Gastrocnemius medialis (tissue), 4 donors: ENCODE results near the gene SYPL1. TPM values are rescaled to one million over a fixed set of nuclear protein-coding genes. Genes with fewer than 3 reads are reported as not detected.
A peak's percentile ranks its signal among the peaks of the same experiment; 100 is the strongest.

Experiments used
- ATAC-seq, 2 donors: fragments of 150-250 bp; one replicate each; pipeline ENCODE4 v1.9.1; 2016
- DNase-seq, 2 donors: peaks; one replicate each; pipeline ENCODE4 v3.0.0-alpha.2; 2019
- H3K27ac ChIP-seq, 4 donors: fragments of 200-600 bp; sonication (generic); 1 replicate in 1 of 4; 2 replicates in 3 of 4; pipeline ENCODE4 v1.5.1; 2016 to 2018; ENCODE audit warnings: mild to moderate bottlenecking in 2 of 4, moderate library complexity in 1 of 4
- H3K27me3 ChIP-seq, 3 donors: fragments of 200-600 bp; sonication (generic) in 2 of 3; 1 replicate in 1 of 3; 2 replicates in 2 of 3; pipeline versions ENCODE4 v1.5.1 to v1.6.0; 2016 to 2019; ENCODE audit warnings: mild to moderate bottlenecking in 1 of 3, moderate library complexity in 1 of 3
- H3K36me3 ChIP-seq, 2 donors: fragments of 200-600 bp; sonication (generic) in 1 of 2; one replicate each; pipeline ENCODE4 v1.5.1; 2017 to 2018
- H3K4me1 ChIP-seq, 2 donors: fragments of 200-600 bp; sonication (generic) in 1 of 2; one replicate each; pipeline ENCODE4 v1.5.1; 2016 to 2017; ENCODE audit warnings: mild to moderate bottlenecking in 2 of 2
- H3K4me3 ChIP-seq, 4 donors: fragments of 200-600 bp; sonication (generic) in 3 of 4; 1 replicate in 1 of 4; 2 replicates in 3 of 4; pipeline ENCODE4 v1.5.1; 2016 to 2019; ENCODE audit warnings: mild to moderate bottlenecking in 2 of 4
- H3K9me3 ChIP-seq, 3 donors: fragments of 200-600 bp; sonication (generic) in 2 of 3; 1 replicate in 1 of 3; 2 replicates in 2 of 3; pipeline ENCODE4 v1.5.1; 2016 to 2019
- POLR2A ChIP-seq, 2 donors: fragments of 450-650 bp; IDR thresholded peaks; one replicate each; pipeline ENCODE4 v1.6.1; 2017; ENCODE audit warnings: antibody characterized with exemption in 2 of 2, mild to moderate bottlenecking in 2 of 2, moderate library complexity in 2 of 2
- in situ Hi-C, 4 donors: fragments of 200-750 bp; cut with MboI; loops; one replicate each; pipeline versions ENCODE4 v1.15.0 to v1.8.0; 2017; ENCODE audit warnings: low sequenced_read_pairs in 4 of 4
- intact Hi-C: fragments of 100-400 bp; cut with DNase I; formaldehyde crosslinking; loops from one replicate; pipeline ENCODE4 v1.15.1; 2023; ENCODE audit warnings: low total_unique reads
- total RNA-seq, 4 donors: library from RNA; depleted of rRNA; stranded (reverse); fragments of >200 nt; gene quantifications; one replicate each; pipeline versions ENCODE4 v1.1.0 to v1.2.3, GENCODE V29; 2016
- TF ChIP-seq, protein P1 (sequence below), 5 experiments: fragments of 450-650 bp in 3 of 5; fragments of 200-600 bp in 2 of 5; sonication (generic) in 2 of 5; IDR thresholded peaks in 4 of 5; conservative IDR thresholded peaks in 1 of 5; 1 replicate in 4 of 5; 2 replicates in 1 of 5; pipeline ENCODE4 v1.5.1; 2016 to 2019; ENCODE audit warnings: antibody characterized with exemption in 5 of 5, mild to moderate bottlenecking in 3 of 5, moderate library complexity in 3 of 5

The SYPL1 gene
- total RNA-seq, 4 donors from 2014 or later = 81.5 to 90.9 (median 83.2) TPM

DNA sequence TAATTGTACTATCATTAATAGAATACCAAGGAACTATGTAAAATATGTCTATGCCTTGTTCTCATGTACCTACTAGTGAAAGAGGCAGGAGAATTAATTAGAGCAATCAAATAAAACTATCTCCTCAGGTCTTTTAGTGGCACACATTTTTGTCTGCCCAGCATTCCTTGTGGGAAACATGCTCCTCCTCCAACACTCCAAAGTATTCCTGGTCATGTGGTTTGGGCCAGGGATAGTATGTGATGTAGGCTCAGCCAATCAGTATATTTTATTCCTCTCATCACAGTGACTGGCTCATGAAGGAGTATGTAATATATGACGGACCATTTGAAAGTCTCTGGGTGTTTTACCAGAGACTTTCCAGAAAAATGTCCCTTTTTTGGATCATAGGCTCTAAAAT, 16.7 kb upstream of the SYPL1 start:
- no peak overlapping the region for H3K27ac ChIP-seq
- in situ Hi-C loops = no loop called here
- no peaks in the 10 kb centered on the region for H3K36me3 ChIP-seq
- no peaks in the 10 kb centered on the region for H3K27me3 ChIP-seq
- H3K9me3 ChIP-seq = no peaks in the 10 kb centered on the region
- no peak for ATAC-seq
- no peak overlapping the region for H3K4me3 ChIP-seq
- TF ChIP-seq, protein P1, sequence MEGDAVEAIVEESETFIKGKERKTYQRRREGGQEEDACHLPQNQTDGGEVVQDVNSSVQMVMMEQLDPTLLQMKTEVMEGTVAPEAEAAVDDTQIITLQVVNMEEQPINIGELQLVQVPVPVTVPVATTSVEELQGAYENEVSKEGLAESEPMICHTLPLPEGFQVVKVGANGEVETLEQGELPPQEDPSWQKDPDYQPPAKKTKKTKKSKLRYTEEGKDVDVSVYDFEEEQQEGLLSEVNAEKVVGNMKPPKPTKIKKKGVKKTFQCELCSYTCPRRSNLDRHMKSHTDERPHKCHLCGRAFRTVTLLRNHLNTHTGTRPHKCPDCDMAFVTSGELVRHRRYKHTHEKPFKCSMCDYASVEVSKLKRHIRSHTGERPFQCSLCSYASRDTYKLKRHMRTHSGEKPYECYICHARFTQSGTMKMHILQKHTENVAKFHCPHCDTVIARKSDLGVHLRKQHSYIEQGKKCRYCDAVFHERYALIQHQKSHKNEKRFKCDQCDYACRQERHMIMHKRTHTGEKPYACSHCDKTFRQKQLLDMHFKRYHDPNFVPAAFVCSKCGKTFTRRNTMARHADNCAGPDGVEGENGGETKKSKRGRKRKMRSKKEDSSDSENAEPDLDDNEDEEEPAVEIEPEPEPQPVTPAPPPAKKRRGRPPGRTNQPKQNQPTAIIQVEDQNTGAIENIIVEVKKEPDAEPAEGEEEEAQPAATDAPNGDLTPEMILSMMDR (IDR thresholded peaks at IDR 0.05 in 4 of 5, conservative IDR thresholded peaks at IDR 0.05 in 1 of 5) = no peak
- TF ChIP-seq POLR2A (IDR thresholded peaks at IDR 0.05) = no peak
- intact Hi-C loops = no loop called here
- no peak for DNase-seq
- peaks cover 14 to 35% of the 10 kb centered on the region in 2 donors for H3K4me1 ChIP-seq

DNA sequence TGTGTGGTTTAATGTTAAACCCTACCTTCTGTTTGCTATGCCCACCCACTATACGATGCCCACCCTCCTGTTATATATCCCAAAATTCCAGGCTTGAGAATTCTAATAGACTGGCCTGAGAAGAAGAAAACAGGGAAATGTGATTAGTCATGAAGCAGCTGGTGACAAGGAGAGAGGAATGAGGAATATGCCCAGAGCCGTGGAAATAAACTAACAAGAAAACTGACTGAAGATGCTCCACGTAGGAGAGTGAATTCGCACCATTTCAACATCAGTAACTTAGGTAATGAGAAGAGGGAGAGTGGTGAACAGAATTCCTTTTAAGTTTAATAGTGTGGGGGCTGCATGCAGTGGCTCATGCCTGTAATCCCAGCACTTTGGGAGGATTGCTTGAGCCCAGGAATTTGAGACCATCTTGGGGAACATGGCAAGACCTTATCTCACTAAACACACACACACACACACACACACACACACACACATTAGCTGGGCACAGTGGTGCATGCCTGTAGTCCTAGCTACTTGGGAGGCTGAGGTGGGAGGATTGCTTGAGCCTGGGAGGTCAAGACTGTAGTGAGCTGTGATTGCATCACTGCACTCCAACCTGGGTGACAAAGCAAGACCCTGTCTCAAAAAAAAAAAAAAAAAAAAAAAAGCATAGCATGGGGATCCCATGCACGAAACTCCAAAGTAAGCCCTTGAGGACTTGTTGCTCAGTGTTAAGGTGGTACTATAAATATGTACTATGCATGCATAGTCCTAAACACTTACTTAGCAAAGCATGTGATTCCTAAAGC, 16.1 kb upstream of the SYPL1 start:
- Histone ChIP-seq H3K4me1 (peaks cover 9 to 29% of the 10 kb centered on the region in 2 donors), H3K36me3 (no peaks in the 10 kb centered on the region), H3K27me3 (no peaks in the 10 kb centered on the region), H3K9me3 (no peaks in the 10 kb centered on the region), H3K27ac (no peak overlapping the region), H3K4me3 (no peak overlapping the region)
- no peak for ATAC-seq
- in situ Hi-C loops = no loop called here
- TF ChIP-seq POLR2A (IDR thresholded peaks at IDR 0.05) = no peak
- TF ChIP-seq, protein P1 (IDR thresholded peaks at IDR 0.05 in 4 of 5, conservative IDR thresholded peaks at IDR 0.05 in 1 of 5) = no peak
- intact Hi-C loops = no loop called here
- no peak for DNase-seq

DNA sequence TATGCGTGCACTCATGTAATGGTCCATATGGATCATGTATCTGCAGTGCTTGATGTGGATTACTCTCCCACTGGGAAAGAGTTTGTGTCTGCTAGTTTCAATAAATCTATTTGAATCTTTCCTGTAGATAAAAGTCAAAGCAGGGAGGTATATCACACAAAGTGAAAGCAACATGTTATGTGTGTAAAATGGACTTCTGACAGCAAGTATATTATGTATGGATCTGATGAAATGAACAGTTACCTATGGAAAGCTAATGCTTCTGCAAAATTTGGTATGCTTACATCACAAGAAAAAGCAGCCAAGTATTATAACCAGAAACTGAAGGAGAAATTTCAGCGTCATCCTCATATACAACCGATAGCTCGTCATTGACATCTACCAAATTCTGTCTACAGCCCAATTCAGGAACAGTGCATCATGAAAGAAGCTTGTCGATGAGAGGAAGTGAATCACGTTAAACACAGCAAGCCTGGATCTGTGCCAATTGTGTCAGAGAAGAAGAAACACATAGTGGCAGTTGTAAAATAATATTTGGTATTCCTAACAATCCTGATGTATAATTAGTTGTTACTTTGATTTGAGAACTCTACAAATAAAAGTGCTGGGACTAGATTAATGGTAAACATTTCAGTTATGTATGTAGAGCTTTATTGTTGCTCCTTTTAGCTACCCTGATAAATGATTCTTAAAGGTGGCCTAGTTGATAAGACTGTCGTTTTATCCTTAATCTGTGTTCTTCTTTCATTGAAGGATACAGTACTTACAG, 14.2 kb upstream of the SYPL1 start:
- intact Hi-C loops = no loop called here
- in situ Hi-C loops = no loop called here
- H3K36me3 ChIP-seq = no peaks in the 10 kb centered on the region
- no peak overlapping the region for H3K4me3 ChIP-seq
- TF ChIP-seq, protein P1 (IDR thresholded peaks at IDR 0.05 in 4 of 5, conservative IDR thresholded peaks at IDR 0.05 in 1 of 5) = no peak
- TF ChIP-seq POLR2A (IDR thresholded peaks at IDR 0.05) = no peak
- DNase-seq = no peak
- H3K4me1 ChIP-seq = peaks cover 8 to 35% of the 10 kb centered on the region in 2 donors
- H3K27me3 ChIP-seq = no peaks in the 10 kb centered on the region
- ATAC-seq = no peak
- peak overlapping the region in 3 of 4 donors; percentile 66 to 72 (median 68) for H3K27ac ChIP-seq
- H3K9me3 ChIP-seq = no peaks in the 10 kb centered on the region

DNA sequence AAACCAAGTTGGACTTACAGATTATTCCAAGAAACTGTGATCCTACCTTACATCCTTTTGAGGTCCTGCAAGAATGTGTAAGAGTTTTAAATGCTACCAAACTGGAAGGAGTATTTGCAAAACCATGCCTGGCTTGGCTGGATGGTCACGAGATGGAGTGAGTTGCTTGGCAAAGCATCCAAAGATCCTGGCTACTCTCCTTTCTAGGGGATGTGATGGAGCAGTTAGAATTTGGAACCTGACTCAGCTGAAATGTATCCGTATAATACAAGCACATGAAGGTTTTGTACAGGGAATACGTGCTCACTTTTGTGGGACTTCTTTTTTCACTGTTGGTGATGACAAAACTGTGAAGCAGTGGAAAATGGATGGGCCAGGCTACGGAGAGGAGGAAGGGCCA, 13.3 kb upstream of the SYPL1 start:
- TF ChIP-seq POLR2A (IDR thresholded peaks at IDR 0.05) = no peak
- TF ChIP-seq, protein P1 (IDR thresholded peaks at IDR 0.05 in 4 of 5, conservative IDR thresholded peaks at IDR 0.05 in 1 of 5) = no peak
- intact Hi-C loops = no loop called here
- DNase-seq (peak; percentile 54 to 62), ATAC-seq (peak; percentile 95 to 96)
- peak overlapping the region; percentile 54 to 72 (median 67) for H3K27ac ChIP-seq
- H3K4me3 ChIP-seq = no peak overlapping the region
- H3K4me1 ChIP-seq = peaks cover 13 to 44% of the 10 kb centered on the region in 2 donors
- no peaks in the 10 kb centered on the region for H3K36me3 ChIP-seq
- H3K27me3 ChIP-seq = no peaks in the 10 kb centered on the region
- H3K9me3 ChIP-seq = no peaks in the 10 kb centered on the region
- in situ Hi-C loops = no loop called here
